Ecto neural progenitor cell (in vitro differentiated cells): ENCODE measurements around the gene KCTD15.
A peak's percentile ranks its signal among the peaks of the same experiment; 100 is the strongest.

Experiments used
- DNase-seq: peaks from one replicate; pipeline ENCODE4 v3.0.0-alpha.2; 2018; ENCODE audit warnings: low spot score

Gene KCTD15

DNA sequence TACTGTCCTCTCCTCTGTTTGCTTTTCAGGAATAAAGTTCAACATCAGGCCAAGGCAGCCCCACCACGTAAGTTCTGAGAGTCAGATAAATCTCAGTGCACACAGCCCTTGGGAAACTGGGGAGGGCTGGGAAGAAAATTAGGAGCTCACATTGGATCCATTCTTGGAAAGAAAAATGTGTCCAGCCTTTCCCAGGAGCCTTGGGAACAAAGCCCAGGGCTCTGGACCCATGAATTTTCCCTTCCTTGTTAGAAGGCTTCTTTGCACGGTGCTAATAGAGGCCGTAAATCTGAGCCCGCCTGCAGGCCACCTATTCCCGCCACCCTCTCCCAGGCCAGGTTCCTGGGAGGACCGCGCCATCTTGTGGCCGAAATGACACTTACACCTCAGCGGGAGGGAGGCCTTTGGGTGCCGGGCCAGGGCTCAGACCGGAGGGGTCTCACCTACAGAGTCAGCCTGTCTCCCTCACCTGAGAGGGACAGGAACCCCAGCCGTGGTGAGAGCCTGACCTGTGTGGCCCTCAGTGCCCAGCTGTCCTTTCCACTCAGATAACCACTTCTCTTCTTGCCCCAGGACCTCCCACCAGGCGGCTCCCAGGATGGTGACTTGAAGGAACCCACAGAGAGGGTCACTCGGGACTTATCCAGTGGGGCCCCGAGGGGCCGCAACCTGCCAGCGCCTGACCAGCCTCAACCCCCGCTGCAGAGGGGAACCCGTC lies 25.1 kb upstream of the KCTD15 start:
- DNase-seq, result peak; percentile 82

DNA sequence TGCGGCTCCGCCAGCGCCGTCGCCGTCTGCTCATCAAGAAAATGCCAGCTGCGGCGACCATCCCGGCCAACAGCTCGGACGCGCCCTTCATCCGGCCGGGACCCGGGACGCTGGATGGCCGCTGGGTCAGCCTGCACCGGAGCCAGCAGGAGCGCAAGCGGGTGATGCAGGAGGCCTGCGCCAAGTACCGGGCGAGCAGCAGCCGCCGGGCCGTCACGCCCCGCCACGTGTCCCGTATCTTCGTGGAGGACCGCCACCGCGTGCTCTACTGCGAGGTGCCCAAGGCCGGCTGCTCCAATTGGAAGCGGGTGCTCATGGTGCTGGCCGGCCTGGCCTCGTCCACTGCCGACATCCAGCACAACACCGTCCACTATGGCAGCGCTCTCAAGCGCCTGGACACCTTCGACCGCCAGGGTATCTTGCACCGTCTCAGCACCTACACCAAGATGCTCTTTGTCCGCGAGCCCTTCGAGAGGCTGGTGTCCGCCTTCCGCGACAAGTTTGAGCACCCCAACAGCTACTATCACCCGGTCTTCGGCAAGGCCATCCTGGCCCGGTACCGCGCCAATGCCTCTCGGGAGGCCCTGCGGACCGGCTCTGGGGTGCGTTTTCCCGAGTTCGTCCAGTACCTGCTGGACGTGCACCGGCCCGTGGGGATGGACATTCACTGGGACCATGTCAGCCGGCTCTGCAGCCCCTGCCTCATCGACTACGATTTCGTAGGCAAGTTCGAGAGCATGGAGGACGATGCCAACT lies 24.4 kb upstream of the KCTD15 start:
- no peak for DNase-seq

DNA sequence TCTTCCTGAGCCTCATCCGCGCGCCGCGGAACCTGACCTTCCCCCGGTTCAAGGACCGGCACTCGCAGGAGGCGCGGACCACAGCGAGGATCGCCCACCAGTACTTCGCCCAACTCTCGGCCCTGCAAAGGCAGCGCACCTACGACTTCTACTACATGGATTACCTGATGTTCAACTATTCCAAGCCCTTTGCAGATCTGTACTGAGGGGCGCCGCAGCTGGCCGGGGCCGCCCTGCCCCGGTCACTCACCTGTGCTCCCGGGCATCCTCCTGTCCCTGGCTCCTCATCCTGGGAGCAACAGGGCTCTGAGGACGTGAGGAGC lies 23.9 kb upstream of the KCTD15 start:
- no peak for DNase-seq

DNA sequence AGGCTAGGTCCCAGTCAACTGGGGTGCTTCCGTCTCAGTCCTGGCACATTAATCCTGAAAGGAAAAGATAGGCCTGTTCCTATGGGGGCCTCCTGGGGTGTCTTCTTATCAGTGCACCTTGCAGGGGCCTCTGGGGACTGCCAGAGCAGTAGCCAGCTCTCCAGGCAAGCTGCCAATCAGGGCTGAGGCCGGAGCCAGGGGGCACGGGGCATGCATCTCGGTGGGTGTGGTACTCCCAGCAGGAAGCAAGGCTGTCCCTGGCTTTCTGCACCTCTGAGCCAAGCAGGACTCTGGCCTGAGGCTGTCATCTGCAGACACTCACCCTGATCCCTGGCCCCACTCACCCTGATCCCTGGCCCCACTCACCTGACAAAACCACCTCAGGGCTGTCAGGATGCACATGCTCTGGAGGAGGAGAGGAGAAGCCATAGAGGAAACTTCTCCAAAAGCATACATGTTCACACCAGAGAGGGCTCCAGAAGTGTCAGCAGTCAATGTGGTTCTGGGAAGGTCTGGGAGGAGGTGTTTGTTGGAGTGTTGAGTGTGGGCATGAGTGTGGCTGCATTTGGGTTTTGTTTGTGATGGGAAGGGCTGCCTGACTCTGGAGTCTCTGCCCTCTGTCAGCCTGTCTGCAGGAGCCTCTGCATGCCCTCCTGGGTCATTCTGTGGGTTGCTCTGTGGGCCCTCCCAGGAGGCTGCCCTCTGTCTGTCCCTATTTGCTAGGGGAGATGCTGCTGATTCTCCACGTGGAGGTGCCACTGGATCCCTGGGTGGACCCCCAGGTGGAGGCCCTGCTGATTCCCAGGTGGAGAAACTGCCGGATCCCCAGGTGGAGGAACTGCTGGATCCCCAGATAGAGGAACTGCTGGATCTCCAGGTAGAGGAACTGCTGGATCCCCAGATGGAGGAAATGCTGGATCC lies 22.7 kb upstream of the KCTD15 start:
- no peak for DNase-seq

DNA sequence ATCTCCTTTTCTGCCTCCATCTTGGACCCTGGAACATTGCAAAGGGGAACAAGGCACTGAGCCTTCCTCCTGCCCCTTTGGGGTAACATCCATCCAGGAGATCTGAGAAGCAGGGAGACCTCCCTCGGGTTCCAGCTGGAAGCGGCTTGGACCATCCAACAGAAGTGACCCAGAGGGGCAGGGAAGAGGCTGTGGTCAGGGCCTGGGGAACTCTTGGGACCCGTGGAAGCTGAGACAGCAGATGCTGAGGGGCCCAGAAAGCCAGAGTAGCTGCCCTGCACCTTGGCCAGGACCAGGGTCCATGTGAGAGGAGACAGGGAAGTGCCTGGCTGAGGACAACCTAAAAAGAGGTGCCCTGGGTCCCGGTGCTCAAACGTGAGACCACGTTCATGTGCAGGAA lies 21.9 kb upstream of the KCTD15 start:
- no peak for DNase-seq

DNA sequence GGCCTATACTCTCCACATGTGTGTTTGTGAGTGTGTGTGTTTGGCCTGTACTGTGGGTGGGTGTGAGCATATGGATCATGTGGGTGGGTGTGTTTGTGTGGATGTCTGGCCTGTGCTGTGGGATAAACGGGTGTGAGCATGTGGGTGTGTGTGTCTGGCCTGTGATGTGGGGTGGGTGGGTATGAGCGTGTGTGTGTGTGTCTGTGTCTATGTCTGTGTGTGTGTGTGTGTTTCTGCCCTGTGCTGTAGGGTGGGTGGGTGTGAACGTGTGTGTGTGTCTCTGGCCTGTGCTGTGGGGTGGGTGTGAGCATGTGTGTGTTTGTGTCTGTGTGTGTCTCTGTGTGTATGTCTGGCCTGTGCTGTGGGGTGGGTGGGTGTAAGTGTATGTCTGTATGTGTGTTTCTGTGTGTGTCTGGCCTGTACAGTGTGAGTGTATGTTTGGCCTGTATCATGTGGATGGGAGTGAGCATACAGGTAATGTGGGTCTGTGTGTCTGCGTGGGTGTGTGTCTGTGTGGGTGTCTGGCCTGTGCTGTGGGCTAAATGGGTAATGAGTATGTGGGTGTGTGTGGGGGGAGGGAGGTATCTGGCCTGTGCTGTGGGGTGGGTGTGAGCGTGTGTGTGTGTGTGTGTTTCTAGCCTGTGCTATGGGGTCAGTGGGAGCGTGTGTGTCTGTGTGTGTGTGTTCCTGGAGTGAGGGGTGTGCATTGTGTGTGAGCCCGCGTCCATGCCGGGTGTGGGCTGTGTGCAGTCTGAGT lies 20.8 kb upstream of the KCTD15 start:
- DNase-seq, result no peak

DNA sequence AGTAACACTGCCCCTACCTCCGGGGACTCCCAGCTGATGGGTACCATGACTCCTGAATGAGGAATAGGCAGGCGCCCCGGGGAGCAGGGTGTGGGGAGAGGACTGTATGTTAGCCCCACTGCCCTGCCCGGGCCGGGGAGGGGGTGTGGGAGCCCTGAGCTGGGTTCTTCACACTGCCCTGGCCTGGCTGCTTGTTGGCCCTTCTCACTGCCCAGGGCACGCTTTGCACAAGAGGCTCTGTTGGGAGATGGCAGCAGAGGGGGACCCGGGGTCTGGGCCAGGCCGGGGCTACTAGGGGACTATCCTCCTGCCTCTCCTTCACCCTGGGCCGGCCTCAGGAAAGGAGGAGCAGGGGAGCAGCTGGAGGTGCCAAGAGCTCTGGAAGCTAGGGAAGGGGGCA lies 19.3 kb upstream of the KCTD15 start:
- DNase-seq, result no peak

DNA sequence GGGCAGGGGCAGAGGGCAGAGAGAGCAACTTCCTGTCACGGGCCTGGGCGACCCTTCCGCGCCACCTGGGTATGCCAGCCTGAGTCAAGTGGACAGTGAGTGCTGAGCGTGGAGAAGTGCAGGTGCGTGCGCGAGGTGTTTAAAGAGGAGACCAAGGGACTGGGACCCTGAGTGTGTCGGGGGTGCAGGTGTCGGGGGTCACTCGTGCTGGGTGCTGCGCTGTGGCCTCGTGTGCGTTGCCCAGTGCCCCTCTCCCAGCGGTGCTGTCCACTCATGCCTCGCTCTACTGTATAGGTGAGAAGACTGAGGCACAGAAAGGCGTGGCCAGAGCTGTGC lies 18.9 kb upstream of the KCTD15 start:
- no peak for DNase-seq

DNA sequence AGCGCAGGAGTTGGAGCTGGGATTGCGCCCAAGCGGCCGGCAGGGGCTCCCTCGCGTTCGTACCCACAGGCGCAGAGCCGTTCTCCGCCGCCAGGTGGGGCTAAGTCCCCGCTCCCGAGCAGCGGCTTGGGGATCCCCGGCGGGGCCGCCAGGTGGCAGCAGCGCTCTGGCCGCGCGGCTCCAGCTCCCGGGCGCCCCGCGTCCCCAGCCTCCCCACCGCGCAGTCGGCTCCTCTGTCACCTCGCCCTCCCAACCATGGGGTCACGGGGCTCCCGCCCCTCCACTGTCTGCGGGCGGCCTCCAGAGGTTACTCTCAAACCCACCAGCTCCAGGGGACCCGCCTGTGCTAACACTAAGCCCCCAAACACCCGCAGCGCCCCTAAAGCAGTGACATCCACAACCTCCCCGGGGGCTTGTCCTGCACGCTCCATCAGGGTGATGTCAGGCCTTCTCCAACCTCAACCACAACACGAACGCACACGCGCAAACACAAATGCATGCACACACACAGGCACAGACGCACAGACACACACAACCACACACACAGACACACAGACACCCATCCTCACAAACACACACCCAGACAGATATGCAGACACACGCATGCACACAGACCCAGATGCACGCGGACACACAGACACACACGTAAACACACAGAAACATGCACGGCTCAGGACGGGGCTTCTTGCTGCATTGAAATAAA lies 18.4 kb upstream of the KCTD15 start:
- DNase-seq, result peak; percentile 92

DNA sequence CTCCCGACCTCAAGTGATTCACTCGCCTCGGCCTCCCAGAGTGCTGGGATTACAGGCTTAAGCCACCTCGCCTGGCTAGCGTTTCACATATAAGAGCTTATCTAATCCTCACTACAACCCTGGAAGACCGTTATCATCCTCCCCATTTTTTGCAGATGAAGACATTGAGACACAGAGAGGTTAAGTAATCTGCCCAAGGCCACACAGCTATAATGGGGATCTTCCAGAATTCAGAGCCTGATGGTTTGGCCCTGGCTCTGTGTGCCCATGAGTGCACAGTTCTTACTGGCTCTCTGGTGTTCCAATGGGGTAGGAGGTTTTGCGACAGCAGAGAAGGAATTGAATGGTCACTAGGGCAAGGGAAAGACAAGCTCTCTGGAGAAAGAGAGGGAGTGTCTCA lies 16.8 kb upstream of the KCTD15 start:
- DNase-seq, result no peak

DNA sequence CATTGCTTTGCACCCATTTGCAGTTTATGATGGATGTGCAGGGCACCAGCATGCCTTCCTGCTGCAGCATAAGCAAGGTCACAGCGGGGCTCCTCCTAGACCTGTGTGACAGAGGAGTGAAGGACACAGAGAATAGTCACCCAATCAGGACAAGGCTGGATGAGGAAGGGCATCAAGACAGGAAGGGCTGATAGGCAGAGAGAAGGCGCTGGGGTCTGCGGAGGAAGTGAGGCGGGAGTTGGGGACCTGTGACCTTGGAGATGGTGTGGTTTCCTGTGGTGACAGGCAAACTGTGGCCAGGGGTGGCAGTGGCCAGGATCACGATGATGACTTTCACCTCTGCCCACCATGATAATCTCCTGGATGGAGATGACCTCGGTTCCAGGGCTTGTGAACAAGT lies 16.4 kb upstream of the KCTD15 start:
- no peak for DNase-seq

DNA sequence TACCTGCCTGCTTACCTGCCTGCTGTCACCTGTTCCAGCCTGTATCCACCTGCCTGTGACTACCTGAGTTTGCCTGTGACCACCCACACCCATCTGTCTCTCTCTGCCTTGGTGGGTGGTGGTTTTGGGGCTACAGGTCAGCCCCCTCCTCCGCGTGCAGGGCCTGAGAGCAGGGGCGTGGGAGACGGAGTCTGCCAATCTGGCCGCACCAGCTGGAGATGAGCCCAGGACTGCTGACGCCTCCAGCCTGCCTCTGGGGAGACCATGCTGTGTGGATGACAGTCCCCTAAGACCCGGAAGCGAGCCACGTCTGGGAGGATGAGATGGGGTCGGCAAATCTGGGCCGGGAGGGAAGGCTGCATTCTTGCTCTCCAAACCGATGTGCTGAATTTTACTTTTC lies 15.9 kb upstream of the KCTD15 start:
- DNase-seq, result no peak

DNA sequence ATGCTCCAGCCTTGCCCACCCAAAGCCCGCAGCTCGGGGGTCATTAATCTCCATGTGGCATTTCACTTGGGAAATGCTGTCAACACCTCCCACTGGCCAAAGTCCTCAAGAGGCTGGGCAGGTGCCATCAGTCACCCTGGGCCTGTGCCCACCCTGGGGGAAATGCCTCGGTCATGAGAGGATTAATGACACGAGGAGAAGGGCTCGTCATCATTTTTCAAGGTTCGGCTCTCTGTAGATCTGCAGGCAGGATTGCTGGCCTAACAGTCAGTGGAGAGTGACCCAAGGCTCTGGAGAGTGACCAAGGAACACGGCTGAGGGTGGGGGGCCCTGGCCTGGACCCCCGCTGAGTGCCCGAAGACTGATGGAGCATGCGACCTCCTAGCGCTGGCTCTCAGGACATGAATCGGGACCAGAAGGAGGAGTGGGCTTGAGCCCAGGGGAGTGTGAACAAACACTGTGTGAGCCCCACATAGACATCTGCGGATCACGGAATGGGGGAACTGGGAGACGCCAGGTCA lies 15.2 kb upstream of the KCTD15 start:
- no peak for DNase-seq

DNA sequence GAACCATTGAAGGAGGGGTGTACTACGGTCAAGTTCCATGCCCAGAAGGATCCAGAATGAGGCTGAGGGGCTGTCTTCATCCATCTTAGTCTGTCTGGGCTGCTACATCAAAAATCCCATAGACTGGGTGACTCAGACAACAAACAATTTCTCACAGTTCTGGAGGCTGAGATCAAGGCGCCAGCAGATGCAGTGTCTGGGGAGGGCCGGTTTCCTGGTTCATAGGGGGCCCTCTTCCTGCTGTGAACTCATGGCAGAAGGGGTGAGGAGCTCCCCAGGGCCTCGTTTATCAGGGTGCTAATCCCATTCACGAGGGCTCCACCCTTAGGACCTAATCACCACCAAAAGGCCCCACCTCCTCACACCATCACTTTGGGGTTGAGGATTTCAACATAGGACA lies 14.7 kb upstream of the KCTD15 start:
- no peak for DNase-seq

DNA sequence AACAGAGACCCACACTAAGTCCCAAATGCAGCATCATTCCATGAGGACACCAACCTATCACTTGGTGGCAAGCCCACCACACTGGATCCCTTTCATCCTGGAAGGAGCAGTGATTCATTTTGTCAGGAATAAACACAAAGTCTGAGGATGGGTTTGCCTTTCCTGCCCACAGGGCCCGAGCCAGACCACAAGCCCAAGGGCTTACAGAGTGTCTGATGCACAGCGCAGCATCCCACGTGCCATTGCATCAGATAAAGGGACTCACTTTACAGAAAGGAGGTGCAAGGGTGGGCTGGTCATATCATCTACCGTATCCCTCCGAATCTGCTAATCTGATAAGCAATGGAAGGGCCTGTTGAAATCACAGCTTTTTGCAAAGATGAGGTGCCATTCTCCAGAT lies 12.2 kb upstream of the KCTD15 start:
- DNase-seq, result no peak

DNA sequence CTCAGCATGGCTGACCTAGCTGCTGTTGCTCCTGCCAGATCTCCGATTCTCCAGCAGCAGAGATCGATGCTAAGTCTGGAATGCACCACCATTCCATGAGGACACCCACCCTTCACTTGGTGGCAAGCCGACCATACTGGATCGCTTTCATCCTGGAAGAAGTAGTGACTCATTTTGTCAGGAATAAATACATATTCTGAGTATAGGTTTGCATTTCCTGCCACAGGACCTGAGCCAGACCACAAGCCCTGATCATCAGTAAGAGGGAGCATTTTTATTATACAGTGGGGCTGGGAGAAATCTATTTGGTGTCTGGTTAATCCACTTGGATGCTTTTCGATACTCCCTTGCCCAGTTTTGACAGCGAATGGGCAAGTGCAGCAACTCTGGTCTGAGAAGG lies 10.9 kb upstream of the KCTD15 start:
- DNase-seq, result no peak

DNA sequence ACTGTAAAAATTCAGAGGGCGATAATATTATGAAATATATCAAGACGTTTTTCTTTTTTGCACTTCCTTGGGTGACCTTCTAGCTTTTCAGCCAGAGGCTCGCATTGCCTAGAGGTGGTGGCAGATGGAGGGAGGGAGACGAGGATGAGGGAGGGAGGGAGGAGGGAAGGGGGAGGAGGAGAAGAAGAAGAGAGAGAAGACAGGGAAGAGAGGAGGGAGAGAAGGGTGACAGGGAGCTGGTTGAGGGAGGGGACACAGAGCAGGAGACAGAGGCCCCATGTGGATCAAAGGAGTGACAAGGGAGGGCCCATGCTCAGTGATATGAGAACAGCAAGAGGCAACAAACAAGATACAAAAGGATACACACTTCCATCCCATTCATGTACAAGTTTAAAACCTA lies 8.0 kb upstream of the KCTD15 start:
- DNase-seq, result no peak

DNA sequence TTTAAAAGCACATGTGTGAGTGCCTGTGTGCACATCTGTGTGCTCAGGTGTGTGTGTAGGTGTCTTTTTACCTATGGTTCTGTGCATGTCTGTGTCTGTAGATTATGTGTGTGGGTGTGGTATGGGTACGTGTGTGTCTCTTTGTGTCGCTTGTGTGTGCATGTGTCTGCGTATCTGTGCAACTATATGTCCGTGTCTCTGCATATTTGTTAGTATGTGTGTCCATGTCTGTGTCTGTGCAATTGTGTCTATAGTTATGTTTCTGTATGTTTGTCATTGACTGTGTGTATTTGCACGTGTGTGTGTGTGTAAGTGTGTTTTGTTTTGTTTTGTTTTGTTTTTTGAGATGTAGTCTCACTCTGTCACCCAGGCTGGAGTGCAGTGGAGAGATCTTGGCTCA lies 7.3 kb upstream of the KCTD15 start:
- no peak for DNase-seq

DNA sequence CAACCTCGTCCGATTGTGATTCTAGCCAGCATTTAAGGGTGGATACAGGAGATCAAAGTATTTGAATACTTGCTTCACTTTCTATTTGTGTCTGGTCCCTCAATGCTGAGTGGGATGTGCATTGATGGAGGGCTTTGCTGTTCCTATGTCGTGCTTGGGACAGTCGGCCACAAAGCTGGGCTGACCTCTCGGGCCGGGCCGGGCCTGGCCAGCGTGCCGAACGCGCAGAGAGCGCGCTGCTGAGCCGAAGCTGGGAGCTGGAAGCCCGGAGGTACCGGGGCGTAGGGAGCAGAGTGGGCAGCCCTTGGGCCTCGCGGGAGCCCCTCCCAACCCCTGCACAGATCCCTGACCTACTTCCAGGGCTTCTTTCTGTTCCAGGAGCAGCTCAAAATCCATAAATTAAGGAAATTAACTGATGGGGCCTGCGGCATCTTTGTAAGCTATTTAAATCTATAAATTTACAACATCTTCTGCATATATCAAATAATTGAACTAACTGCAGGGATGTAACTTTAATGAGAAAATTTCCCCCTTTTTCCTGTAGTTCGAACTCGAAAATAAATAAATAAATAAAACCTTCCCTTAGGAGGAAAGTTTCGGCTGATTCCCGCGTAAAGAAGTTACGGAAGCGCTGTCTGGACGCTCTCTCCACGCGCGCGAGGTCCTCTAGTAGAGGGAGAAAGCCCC lies 1.8 kb upstream of the KCTD15 start:
- peak; percentile 66 for DNase-seq

DNA sequence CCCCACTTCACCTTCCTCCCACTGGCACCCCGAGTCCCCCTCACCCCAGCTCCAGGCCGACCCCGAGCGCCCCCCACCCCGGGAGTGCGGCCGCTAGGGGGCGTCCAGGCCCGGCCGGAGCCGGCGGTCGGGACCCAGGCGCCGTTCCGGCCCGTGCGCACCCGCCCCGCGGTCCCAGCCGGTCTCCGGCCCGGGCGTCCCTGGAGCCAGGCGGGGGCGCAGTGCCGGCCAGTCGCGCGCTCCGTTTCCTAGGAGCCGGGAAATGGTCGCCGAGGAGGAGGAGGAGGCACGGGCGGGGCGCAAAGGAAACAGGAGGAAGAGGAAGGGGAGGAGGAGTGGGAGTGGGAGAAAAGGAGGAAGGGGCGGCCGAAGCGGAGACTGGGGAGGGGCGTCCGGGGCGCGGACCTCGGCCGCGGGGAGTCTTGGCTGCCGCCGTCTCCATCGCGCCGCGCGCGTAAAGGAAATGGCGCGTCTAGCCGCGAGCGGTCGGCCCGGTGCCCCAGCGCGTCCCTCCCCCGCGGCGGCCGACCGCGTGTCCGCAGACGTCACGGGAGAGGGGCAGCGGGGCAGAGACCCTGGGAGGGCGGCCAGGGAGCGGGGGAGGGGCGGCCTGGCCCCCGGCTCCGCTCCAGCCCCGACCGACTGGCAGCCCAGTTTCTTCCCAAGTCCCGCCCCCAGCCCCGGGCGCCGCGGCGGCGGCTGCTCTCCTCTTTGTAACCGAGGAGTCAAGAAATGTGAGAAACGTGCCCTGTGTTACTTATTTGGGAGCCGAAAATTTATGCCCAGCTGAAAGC lies 1.1 kb upstream of the KCTD15 start:
- peak; percentile 94 for DNase-seq
